OCI-LY7 (cell line): ENCODE data around the gene OGFRL1. TPM values are rescaled to one million over a fixed set of nuclear protein-coding genes. Genes with fewer than 3 reads are reported as not detected.

Source experiments
- BruUV-seq: library from RNA; stranded (reverse); fragments of 400-500 nt; replicated peaks from 2 replicates; lab custom pipeline; 2021; lab: Mats Ljungman, UMichigan
- CTCF ChIA-PET: fragments of 300-600 bp; sonication (Branson Sonifier 250); formaldehyde crosslinking; loops from one replicate; lab custom pipeline; 2022; ENCODE audit warnings: antibody characterized with exemption; ENCODE audit not compliant: unreplicated experiment; lab: Charles Lee
- POLR2A ChIA-PET: fragments of 300-600 bp; sonication (Branson Sonifier 250); formaldehyde crosslinking; loops from one replicate; lab custom pipeline; 2022; ENCODE audit warnings: antibody characterized with exemption; lab: Charles Lee
- DNase-seq: peaks from one replicate; pipeline ENCODE4 v3.0.0-alpha.2; 2015; ENCODE audit warnings: low spot score
- H2AFZ ChIP-seq: fragments of 200-600 bp; sonication (generic), shearing (Covaris generic); 2 replicates; pipeline ENCODE4 v1.6.1; 2014; ENCODE audit warnings: mild to moderate bottlenecking, antibody characterized with exemption, low read length, moderate library complexity
- H3K27ac ChIP-seq: fragments of 200-600 bp; sonication (generic); 2 replicates; pipeline ENCODE4 v1.5.1; 2014; ENCODE audit warnings: mixed run types, low read depth, mild to moderate bottlenecking, moderate library complexity, low read length, inconsistent platforms; ENCODE audit not compliant: poor library complexity, severe bottlenecking
- H3K36me3 ChIP-seq: fragments of 200-600 bp; sonication (generic); 2 replicates; pipeline ENCODE4 v1.6.1; 2014; ENCODE audit warnings: mild to moderate bottlenecking, antibody characterized with exemption, low read length, moderate library complexity, mixed read lengths; ENCODE audit not compliant: insufficient read depth
- H3K4me1 ChIP-seq: fragments of 200-600 bp; sonication (generic); 2 replicates; pipeline ENCODE4 v1.5.1; 2014; ENCODE audit warnings: mild to moderate bottlenecking, low read length; ENCODE audit not compliant: insufficient read depth, poor library complexity, severe bottlenecking
- H3K4me2 ChIP-seq: fragments of 200-600 bp; sonication (generic); 2 replicates; pipeline ENCODE4 v1.6.1; 2014; ENCODE audit warnings: mild to moderate bottlenecking, low read length
- H3K4me3 ChIP-seq: fragments of 200-600 bp; sonication (generic); 2 replicates; pipeline ENCODE4 v1.5.1; 2014; ENCODE audit warnings: mild to moderate bottlenecking, low read depth, low read length; ENCODE audit not compliant: poor library complexity, severe bottlenecking
- H3K79me2 ChIP-seq: fragments of 200-600 bp; sonication (generic); 2 replicates; pipeline ENCODE4 v1.6.1; 2016; ENCODE audit warnings: low read depth, mild to moderate bottlenecking, low read length, moderate library complexity, mixed read lengths; ENCODE audit not compliant: insufficient read depth
- H3K9me2 ChIP-seq: fragments of 200-600 bp; sonication (generic); 2 replicates; pipeline ENCODE4 v1.6.1; 2016; ENCODE audit warnings: mild to moderate bottlenecking, low read length, mixed read lengths; ENCODE audit not compliant: insufficient read depth
- H3K9me3 ChIP-seq: fragments of 200-600 bp; sonication (generic); 2 replicates; pipeline ENCODE4 v1.6.1; 2014; ENCODE audit warnings: mild to moderate bottlenecking, mixed run types, low read length, mixed read lengths
- H4K20me1 ChIP-seq: fragments of 200-600 bp; sonication (generic); 2 replicates; pipeline ENCODE4 v1.6.1; 2014; ENCODE audit warnings: mild to moderate bottlenecking, antibody characterized with exemption, low read length, moderate library complexity, mixed read lengths; ENCODE audit not compliant: insufficient read depth
- CTCF ChIP-seq: fragments of 200-600 bp; sonication (generic); conservative IDR thresholded peaks from 2 replicates; pipeline ENCODE4 v1.5.1; 2014; ENCODE audit warnings: mild to moderate bottlenecking, antibody characterized with exemption, low read length, moderate library complexity, mixed read lengths
- EZH2phosphoT487 ChIP-seq: fragments of 200-600 bp; sonication (generic); IDR thresholded peaks from 2 replicates; pipeline ENCODE4 v1.6.1; 2018; ENCODE audit warnings: low read depth, borderline replicate concordance, mild to moderate bottlenecking, mixed run types, antibody characterized with exemption, low read length, moderate library complexity, mixed read lengths
- intact Hi-C: fragments of 100-400 bp; cut with micrococcal nuclease; formaldehyde crosslinking; loops from one replicate; pipeline ENCODE4 v1.10.0; 2022; ENCODE audit not compliant: unreplicated experiment
- total RNA-seq, 2 experiments: library from RNA; depleted of rRNA in 1 of 2; stranded (reverse); fragments of >200 nt in 1 of 2; shearing (Covaris generic) in 1 of 2; gene quantifications; 2 replicates each; pipeline ENCODE4 v1.2.3, GENCODE V29; 2014 to 2022

The OGFRL1 gene
- total RNA-seq, 2 experiments from 2014 or later = 32.9 to 33.5 TPM

- CTCF ChIA-PET = no interaction called here
Observed at GRCh38 chr6:71268735-71269437, 19.7 kb upstream of the OGFRL1 start.

GRCh38 chr6:71277926-71278600, 10.5 kb upstream of the OGFRL1 start:
- Histone ChIP-seq H3K4me1 (peaks cover 5% of the 10 kb centered on the region), H3K9me3 (no peaks in the 10 kb centered on the region), H3K36me3 (no peaks in the 10 kb centered on the region), H3K27ac (no peak overlapping the region), H3K9me2 (no peaks in the 10 kb centered on the region), H3K79me2 (no peaks in the 10 kb centered on the region), H2AFZ (no peak overlapping the region), H4K20me1 (no peaks in the 10 kb centered on the region), H3K4me2 (no peak overlapping the region), H3K4me3 (no peak overlapping the region)
- intact Hi-C loops = no loop called here
- CTCF ChIA-PET = no interaction called here
- no peak for TF ChIP-seq CTCF
- no peak for TF ChIP-seq EZH2phosphoT487
- no peak for DNase-seq
- no TSS peak for BruUV-seq
- POLR2A ChIA-PET = interaction anchor here (0.6 kb wide), 1 partner anchor 42 kb away, joined by 3 read pairs; no protein-coding TSS in a partner anchor

More at GRCh38 chr6:71268735-71269437, 19.7 kb upstream of the OGFRL1 start:
- Histone ChIP-seq H3K4me3 (no peak overlapping the region), H2AFZ (no peak overlapping the region), H3K36me3 (no peaks in the 10 kb centered on the region), H3K9me3 (no peaks in the 10 kb centered on the region), H3K9me2 (no peaks in the 10 kb centered on the region), H3K4me1 (no peaks in the 10 kb centered on the region), H3K4me2 (no peak overlapping the region), H3K27ac (no peak overlapping the region), H3K79me2 (no peaks in the 10 kb centered on the region), H4K20me1 (no peaks in the 10 kb centered on the region)
- no TSS peak for BruUV-seq
- DNase-seq = no peak
- POLR2A ChIA-PET = interaction anchor here (0.6 to 1.3 kb wide), 3 partner anchors 8 to 18 kb away, joined by 3 read pairs; no protein-coding TSS in a partner anchor
- TF ChIP-seq EZH2phosphoT487 = no peak
- TF ChIP-seq CTCF = no peak
- intact Hi-C loops = no loop called here
